ENCODE measurements around the gene ZNF774.
"Not testable (repeated sequence)": the region's sequence is repeated elsewhere in the genome, so short reads cannot be mapped to it uniquely, and the experiment has no call there.

The ZNF774 gene

GRCh38 chr15:90344662-90345061 lies 7.4 kb upstream of the ZNF774 start:
- Histone ChIP-seq H3K4me3 (ENCODE audit: insufficient read depth, low read depth, low read length) (no peak overlapping the region), H3K9me3 (ENCODE audit: control insufficient read depth, low read length) (no peaks in the 10 kb centered on the region), H3K36me3 (ENCODE audit: control insufficient read depth, insufficient read depth, low read length) (no peaks in the 10 kb centered on the region), H3K27ac (ENCODE audit: insufficient read depth, low read depth, low read length, poor library complexity, severe bottlenecking) (no peak overlapping the region), H3K27me3 (ENCODE audit: control insufficient read depth, insufficient read depth, low read length, poor library complexity, severe bottlenecking) (no peaks in the 10 kb centered on the region), H3K4me1 (ENCODE audit: control insufficient read depth, insufficient read depth, low read length) (no peaks in the 10 kb centered on the region)
- 100% methylated on average over 1 of the region's 1 CpG for WGBS, 2 experiments

GRCh38 chr15:90345857-90346256 lies 6.2 kb upstream of the ZNF774 start:
- Histone ChIP-seq H3K9me3 (ENCODE audit: control insufficient read depth, low read length) (no peaks in the 10 kb centered on the region), H3K27ac (ENCODE audit: insufficient read depth, low read depth, low read length, poor library complexity, severe bottlenecking) (no peak overlapping the region), H3K4me1 (ENCODE audit: control insufficient read depth, insufficient read depth, low read length) (no peaks in the 10 kb centered on the region), H3K4me3 (ENCODE audit: insufficient read depth, low read depth, low read length) (no peak overlapping the region), H3K27me3 (ENCODE audit: control insufficient read depth, insufficient read depth, low read length, poor library complexity, severe bottlenecking) (no peaks in the 10 kb centered on the region), H3K36me3 (ENCODE audit: control insufficient read depth, insufficient read depth, low read length) (no peaks in the 10 kb centered on the region)
- WGBS, 2 experiments = 15 to 18% methylated on average over 2 of the region's 2 CpGs

- not testable (repeated sequence) for H3K4me1 ChIP-seq (ENCODE audit: control insufficient read depth, insufficient read depth, low read length); H3K27me3 ChIP-seq (ENCODE audit: control insufficient read depth, insufficient read depth, low read length, poor library complexity, severe bottlenecking); H3K9me3 ChIP-seq (ENCODE audit: control insufficient read depth, low read length); H3K36me3 ChIP-seq (ENCODE audit: control insufficient read depth, insufficient read depth, low read length); H3K4me3 ChIP-seq (ENCODE audit: insufficient read depth, low read depth, low read length); H3K27ac ChIP-seq (ENCODE audit: insufficient read depth, low read depth, low read length, poor library complexity, severe bottlenecking)
- WGBS, 2 experiments = no CpG with 5 or more reads among the region's 1 CpG
Observed at GRCh38 chr15:90347431-90348065, 4.5 kb upstream of the ZNF774 start.

- 92 to 94% methylated on average over 6 of the region's 6 CpGs for WGBS, 2 experiments
- no peaks in the 10 kb centered on the region for H3K4me1 ChIP-seq (ENCODE audit: control insufficient read depth, insufficient read depth, low read length)
Observed at GRCh38 chr15:90348456-90348855, 3.6 kb upstream of the ZNF774 start.

GRCh38 chr15:90349072-90349471 lies 3.0 kb upstream of the ZNF774 start:
- H3K27me3 ChIP-seq (ENCODE audit: control insufficient read depth, insufficient read depth, low read length, poor library complexity, severe bottlenecking) = no peaks in the 10 kb centered on the region
- no peaks in the 10 kb centered on the region for H3K9me3 ChIP-seq (ENCODE audit: control insufficient read depth, low read length)
- H3K27ac ChIP-seq (ENCODE audit: insufficient read depth, low read depth, low read length, poor library complexity, severe bottlenecking) = no peak overlapping the region
- H3K4me3 ChIP-seq (ENCODE audit: insufficient read depth, low read depth, low read length) = no peak overlapping the region
- no peaks in the 10 kb centered on the region for H3K36me3 ChIP-seq (ENCODE audit: control insufficient read depth, insufficient read depth, low read length)
- 93 to 94% methylated on average over 21 of the region's 21 CpGs for WGBS, 2 experiments
- no peaks in the 10 kb centered on the region for H3K4me1 ChIP-seq (ENCODE audit: control insufficient read depth, insufficient read depth, low read length)

More at GRCh38 chr15:90348456-90348855, 3.6 kb upstream of the ZNF774 start:
- H3K4me3 ChIP-seq (ENCODE audit: insufficient read depth, low read depth, low read length) = no peak overlapping the region
- no peak overlapping the region for H3K27ac ChIP-seq (ENCODE audit: insufficient read depth, low read depth, low read length, poor library complexity, severe bottlenecking)
- H3K27me3 ChIP-seq (ENCODE audit: control insufficient read depth, insufficient read depth, low read length, poor library complexity, severe bottlenecking) = no peaks in the 10 kb centered on the region
- H3K9me3 ChIP-seq (ENCODE audit: control insufficient read depth, low read length) = no peaks in the 10 kb centered on the region
- no peaks in the 10 kb centered on the region for H3K36me3 ChIP-seq (ENCODE audit: control insufficient read depth, insufficient read depth, low read length)

GRCh38 chr15:90349821-90350220 lies 2.3 kb upstream of the ZNF774 start:
- WGBS, 2 experiments = 92 to 94% methylated on average over 9 of the region's 9 CpGs
- no peaks in the 10 kb centered on the region for H3K4me1 ChIP-seq (ENCODE audit: control insufficient read depth, insufficient read depth, low read length)
- no peak overlapping the region for H3K4me3 ChIP-seq (ENCODE audit: insufficient read depth, low read depth, low read length)
- no peaks in the 10 kb centered on the region for H3K9me3 ChIP-seq (ENCODE audit: control insufficient read depth, low read length)
- no peaks in the 10 kb centered on the region for H3K36me3 ChIP-seq (ENCODE audit: control insufficient read depth, insufficient read depth, low read length)
- H3K27ac ChIP-seq (ENCODE audit: insufficient read depth, low read depth, low read length, poor library complexity, severe bottlenecking) = no peak overlapping the region
- no peaks in the 10 kb centered on the region for H3K27me3 ChIP-seq (ENCODE audit: control insufficient read depth, insufficient read depth, low read length, poor library complexity, severe bottlenecking)

GRCh38 chr15:90351479-90352106 lies 491 bp upstream of the ZNF774 start:
- H3K9me3 ChIP-seq (ENCODE audit: control insufficient read depth, low read length) = no peaks in the 10 kb centered on the region
- peak overlapping the region; percentile 97 for H3K4me3 ChIP-seq (ENCODE audit: insufficient read depth, low read depth, low read length)
- H3K27ac ChIP-seq (ENCODE audit: insufficient read depth, low read depth, low read length, poor library complexity, severe bottlenecking) = no peak overlapping the region
- no peaks in the 10 kb centered on the region for H3K27me3 ChIP-seq (ENCODE audit: control insufficient read depth, insufficient read depth, low read length, poor library complexity, severe bottlenecking)
- no peaks in the 10 kb centered on the region for H3K4me1 ChIP-seq (ENCODE audit: control insufficient read depth, insufficient read depth, low read length)
- H3K36me3 ChIP-seq (ENCODE audit: control insufficient read depth, insufficient read depth, low read length) = no peaks in the 10 kb centered on the region
- WGBS, 2 experiments = 28 to 29% methylated on average over 25 of the region's 25 CpGs

- WGBS, 2 experiments = 82 to 95% methylated on average over 2 of the region's 2 CpGs
- Histone ChIP-seq H3K4me1 (ENCODE audit: control insufficient read depth, insufficient read depth, low read length) (no peaks in the 10 kb centered on the region), H3K4me3 (ENCODE audit: insufficient read depth, low read depth, low read length) (no peak overlapping the region), H3K9me3 (ENCODE audit: control insufficient read depth, low read length) (no peaks in the 10 kb centered on the region), H3K27me3 (ENCODE audit: control insufficient read depth, insufficient read depth, low read length, poor library complexity, severe bottlenecking) (no peaks in the 10 kb centered on the region), H3K27ac (ENCODE audit: insufficient read depth, low read depth, low read length, poor library complexity, severe bottlenecking) (no peak overlapping the region), H3K36me3 (ENCODE audit: control insufficient read depth, insufficient read depth, low read length) (no peaks in the 10 kb centered on the region)
Observed at GRCh38 chr15:90354986-90355385, 2.9 kb downstream of the ZNF774 start.

- WGBS, 2 experiments = 93 to 97% methylated on average over 7 to 8 of the region's 8 CpGs
- Histone ChIP-seq H3K27ac (ENCODE audit: insufficient read depth, low read depth, low read length, poor library complexity, severe bottlenecking) (no peak overlapping the region), H3K27me3 (ENCODE audit: control insufficient read depth, insufficient read depth, low read length, poor library complexity, severe bottlenecking) (no peaks in the 10 kb centered on the region), H3K9me3 (ENCODE audit: control insufficient read depth, low read length) (no peaks in the 10 kb centered on the region), H3K4me3 (ENCODE audit: insufficient read depth, low read depth, low read length) (no peak overlapping the region), H3K36me3 (ENCODE audit: control insufficient read depth, insufficient read depth, low read length) (no peaks in the 10 kb centered on the region), H3K4me1 (ENCODE audit: control insufficient read depth, insufficient read depth, low read length) (no peaks in the 10 kb centered on the region)
Observed at GRCh38 chr15:90358124-90359033, 6.3 kb downstream of the ZNF774 start.

GRCh38 chr15:90360746-90361145 lies 8.7 kb downstream of the ZNF774 start:
- Histone ChIP-seq H3K9me3 (ENCODE audit: control insufficient read depth, low read length) (no peaks in the 10 kb centered on the region), H3K27me3 (ENCODE audit: control insufficient read depth, insufficient read depth, low read length, poor library complexity, severe bottlenecking) (no peaks in the 10 kb centered on the region)
- 92 to 93% methylated on average over 14 of the region's 14 CpGs for WGBS, 2 experiments

More at GRCh38 chr15:90360746-90361145, 8.7 kb downstream of the ZNF774 start:
- no peaks in the 10 kb centered on the region for H3K36me3 ChIP-seq (ENCODE audit: control insufficient read depth, insufficient read depth, low read length)
- no peaks in the 10 kb centered on the region for H3K4me1 ChIP-seq (ENCODE audit: control insufficient read depth, insufficient read depth, low read length)
- H3K27ac ChIP-seq (ENCODE audit: insufficient read depth, low read depth, low read length, poor library complexity, severe bottlenecking) = no peak overlapping the region
- H3K4me3 ChIP-seq (ENCODE audit: insufficient read depth, low read depth, low read length) = no peak overlapping the region
